ENCODE data around the gene TRAPPC5. TPM values are rescaled to one million over a fixed set of nuclear protein-coding genes. Genes with fewer than 3 reads are reported as not detected.

Gene TRAPPC5
- total and polyA plus RNA-seq, 10 of the 15 experiments (the other 5 are each of a cell fraction or from before 2014, with no cell fraction given): 4.2 to 210 (median 89.1) TPM

GRCh38 chr19:7722231-7722651, 41.6 kb downstream of the TRAPPC5 start (continued):
- TF ChIP-seq BCL3 (IDR thresholded peaks at IDR 0.05; ENCODE audit: borderline replicate concordance, insufficient read depth, low read depth, low read length, poor library complexity, severe bottlenecking): peak; percentile 22
- peak; percentile 51; the same call in 1 of the 2 replicates for TF ChIP-seq FOXM1 (IDR thresholded peaks at IDR 0.05; ENCODE audit: low read depth, low read length)
- peak; percentile 48; the same call in 1 of the 2 replicates for TF ChIP-seq ZNF687 (IDR thresholded peaks at IDR 0.05)
- TF ChIP-seq TCF12 (IDR thresholded peaks at IDR 0.05; ENCODE audit: low read depth, low read length): peak; percentile 78
- no peak for TF ChIP-seq NBN (IDR thresholded peaks at IDR 0.05)
- no peak for TF ChIP-seq SP1 (IDR thresholded peaks at IDR 0.05; ENCODE audit: low read depth, low read length)
- no peak for TF ChIP-seq SIX5 (IDR thresholded peaks at IDR 0.05; ENCODE audit: low read depth, low read length, severe bottlenecking)
- no peak for TF ChIP-seq JUND (IDR thresholded peaks at IDR 0.05; ENCODE audit: low read depth, low read length)
- no peak for TF ChIP-seq DPF2 (IDR thresholded peaks at IDR 0.05)
- peak in 1 of 2 experiments; percentile 14; a peak in 1 of 4 replicates for TF ChIP-seq ETV6 (conservative IDR thresholded peaks at IDR 0.05 in 1 of 2, IDR thresholded peaks at IDR 0.05 in 1 of 2; ENCODE audit: borderline replicate concordance in 1 of 2, low read depth in 1 of 2)
- no peak for TF ChIP-seq USF2 (IDR thresholded peaks at IDR 0.05; ENCODE audit: borderline replicate concordance, low read depth, low read length)
- no peak for TF ChIP-seq MEF2A (IDR thresholded peaks at IDR 0.05; ENCODE audit: insufficient read depth, low read depth, low read length)
- peak; percentile 77 for TF ChIP-seq RUNX3 (IDR thresholded peaks at IDR 0.05; ENCODE audit: low read length)
- no peak for TF ChIP-seq MTA3 (IDR thresholded peaks at IDR 0.05; ENCODE audit: borderline replicate concordance, low read length)
- TF ChIP-seq CHD1 (IDR thresholded peaks at IDR 0.05; ENCODE audit: low read depth, low read length): no peak
- peak; percentile 97; the same call in 1 of the 2 replicates for TF ChIP-seq ZBED1 (IDR thresholded peaks at IDR 0.05; ENCODE audit: borderline replicate concordance)
- TF ChIP-seq ELK1 (IDR thresholded peaks at IDR 0.05; ENCODE audit: low read depth, low read length): no peak
- no peak for TF ChIP-seq LARP7 (IDR thresholded peaks at IDR 0.05)

All from GM12878 (cell line).